ENCODE measurements around the gene CEP290.

- TF ChIP-seq, protein P1, sequence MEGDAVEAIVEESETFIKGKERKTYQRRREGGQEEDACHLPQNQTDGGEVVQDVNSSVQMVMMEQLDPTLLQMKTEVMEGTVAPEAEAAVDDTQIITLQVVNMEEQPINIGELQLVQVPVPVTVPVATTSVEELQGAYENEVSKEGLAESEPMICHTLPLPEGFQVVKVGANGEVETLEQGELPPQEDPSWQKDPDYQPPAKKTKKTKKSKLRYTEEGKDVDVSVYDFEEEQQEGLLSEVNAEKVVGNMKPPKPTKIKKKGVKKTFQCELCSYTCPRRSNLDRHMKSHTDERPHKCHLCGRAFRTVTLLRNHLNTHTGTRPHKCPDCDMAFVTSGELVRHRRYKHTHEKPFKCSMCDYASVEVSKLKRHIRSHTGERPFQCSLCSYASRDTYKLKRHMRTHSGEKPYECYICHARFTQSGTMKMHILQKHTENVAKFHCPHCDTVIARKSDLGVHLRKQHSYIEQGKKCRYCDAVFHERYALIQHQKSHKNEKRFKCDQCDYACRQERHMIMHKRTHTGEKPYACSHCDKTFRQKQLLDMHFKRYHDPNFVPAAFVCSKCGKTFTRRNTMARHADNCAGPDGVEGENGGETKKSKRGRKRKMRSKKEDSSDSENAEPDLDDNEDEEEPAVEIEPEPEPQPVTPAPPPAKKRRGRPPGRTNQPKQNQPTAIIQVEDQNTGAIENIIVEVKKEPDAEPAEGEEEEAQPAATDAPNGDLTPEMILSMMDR (IDR thresholded peaks at IDR 0.05): no peak
- TF ChIP-seq EP300 (IDR thresholded peaks at IDR 0.05): no peak
These were observed 57.7 kb downstream of the CEP290 start for GRCh38 chr12:88084210-88084609.
